AG09309 (cell line): ENCODE data around the gene PCDHGA2.

Experiments
- DNase-seq: peaks from one replicate; pipeline ENCODE4 v3.0.0-alpha.2; 2010; ENCODE audit warnings: low read depth
- H3K4me3 ChIP-seq: 2 replicates; pipeline ENCODE4 v1.5.1; 2011; ENCODE audit warnings: mild to moderate bottlenecking, low read depth, low read length, moderate library complexity; ENCODE audit not compliant: control insufficient read depth
- TF ChIP-seq, protein P1 (sequence below): IDR thresholded peaks from 2 replicates; pipeline ENCODE4 v1.5.1; 2011; ENCODE audit warnings: mild to moderate bottlenecking, low read depth, low read length, inconsistent platforms; ENCODE audit not compliant: insufficient read depth, control insufficient read depth; ENCODE audit errors: missing control alignments

The PCDHGA2 gene

DNA sequence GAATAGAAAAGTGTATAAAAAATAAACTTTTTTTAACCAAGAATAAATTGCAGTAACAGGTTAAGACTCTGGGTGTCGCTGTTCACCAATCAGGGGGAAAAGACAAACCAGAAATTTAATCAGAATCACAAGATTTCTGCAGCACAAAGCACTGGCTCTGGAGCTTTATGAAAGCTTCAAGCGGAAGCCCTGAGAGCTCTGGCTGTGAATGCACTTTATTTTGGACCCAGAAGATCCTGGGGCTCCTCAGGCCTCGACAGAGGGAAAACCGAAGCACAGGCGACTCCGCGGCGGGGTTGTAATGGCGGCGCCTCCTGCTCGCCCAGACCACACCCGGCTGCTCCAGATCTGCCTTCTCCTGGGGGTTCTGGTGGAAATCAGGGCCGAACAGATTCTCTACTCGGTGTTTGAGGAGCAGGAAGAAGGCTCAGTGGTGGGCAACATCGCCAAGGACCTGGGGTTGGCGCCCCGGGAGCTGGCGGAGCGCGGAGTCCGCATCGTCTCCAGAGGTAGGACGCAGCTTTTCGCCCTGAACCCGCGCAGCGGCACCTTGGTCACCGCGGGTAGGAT is 16.4 kb downstream of the PCDHGA2 start, which contains the start of gene PCDHGA4:
TSS of gene PCDHGA4 (plus strand) at position 122 of the 570 bp plus-strand sequence. CDS start at position 209, 87 bp downstream.
- TF ChIP-seq, protein P1, sequence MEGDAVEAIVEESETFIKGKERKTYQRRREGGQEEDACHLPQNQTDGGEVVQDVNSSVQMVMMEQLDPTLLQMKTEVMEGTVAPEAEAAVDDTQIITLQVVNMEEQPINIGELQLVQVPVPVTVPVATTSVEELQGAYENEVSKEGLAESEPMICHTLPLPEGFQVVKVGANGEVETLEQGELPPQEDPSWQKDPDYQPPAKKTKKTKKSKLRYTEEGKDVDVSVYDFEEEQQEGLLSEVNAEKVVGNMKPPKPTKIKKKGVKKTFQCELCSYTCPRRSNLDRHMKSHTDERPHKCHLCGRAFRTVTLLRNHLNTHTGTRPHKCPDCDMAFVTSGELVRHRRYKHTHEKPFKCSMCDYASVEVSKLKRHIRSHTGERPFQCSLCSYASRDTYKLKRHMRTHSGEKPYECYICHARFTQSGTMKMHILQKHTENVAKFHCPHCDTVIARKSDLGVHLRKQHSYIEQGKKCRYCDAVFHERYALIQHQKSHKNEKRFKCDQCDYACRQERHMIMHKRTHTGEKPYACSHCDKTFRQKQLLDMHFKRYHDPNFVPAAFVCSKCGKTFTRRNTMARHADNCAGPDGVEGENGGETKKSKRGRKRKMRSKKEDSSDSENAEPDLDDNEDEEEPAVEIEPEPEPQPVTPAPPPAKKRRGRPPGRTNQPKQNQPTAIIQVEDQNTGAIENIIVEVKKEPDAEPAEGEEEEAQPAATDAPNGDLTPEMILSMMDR = peak; percentile 50
- DNase-seq = no peak
- peak within 1 kb of the TSS; percentile 37 for H3K4me3 ChIP-seq

GRCh38 chr5:141355641-141356040 is 17.1 kb downstream of the PCDHGA2 start:
- peak overlapping the region; percentile 37 for H3K4me3 ChIP-seq
- TF ChIP-seq, protein P1 = no peak
- DNase-seq = no peak

GRCh38 chr5:141356133-141356532 is 17.6 kb downstream of the PCDHGA2 start:
- no peak for DNase-seq
- H3K4me3 ChIP-seq = no peak overlapping the region
- TF ChIP-seq, protein P1 = no peak

DNA sequence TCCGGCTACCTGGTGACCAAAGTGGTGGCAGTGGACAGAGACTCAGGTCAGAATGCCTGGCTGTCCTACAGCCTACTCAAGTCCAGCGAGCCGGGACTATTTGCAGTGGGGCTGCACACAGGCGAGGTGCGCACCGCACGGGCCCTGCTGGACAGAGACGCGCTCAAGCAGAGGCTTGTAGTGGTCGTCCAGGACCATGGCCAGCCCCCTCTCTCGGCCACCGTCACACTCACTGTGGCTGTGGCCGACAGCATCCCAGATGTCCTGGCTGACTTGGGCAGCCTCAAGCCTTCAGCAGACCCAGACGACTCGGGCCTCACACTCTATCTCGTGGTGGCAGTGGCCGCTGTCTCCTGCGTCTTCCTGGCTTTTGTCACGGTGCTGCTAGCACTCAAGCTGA is 18.4 kb downstream of the PCDHGA2 start:
- no peak for DNase-seq
- no peak overlapping the region for H3K4me3 ChIP-seq
- TF ChIP-seq, protein P1 = no peak

DNA sequence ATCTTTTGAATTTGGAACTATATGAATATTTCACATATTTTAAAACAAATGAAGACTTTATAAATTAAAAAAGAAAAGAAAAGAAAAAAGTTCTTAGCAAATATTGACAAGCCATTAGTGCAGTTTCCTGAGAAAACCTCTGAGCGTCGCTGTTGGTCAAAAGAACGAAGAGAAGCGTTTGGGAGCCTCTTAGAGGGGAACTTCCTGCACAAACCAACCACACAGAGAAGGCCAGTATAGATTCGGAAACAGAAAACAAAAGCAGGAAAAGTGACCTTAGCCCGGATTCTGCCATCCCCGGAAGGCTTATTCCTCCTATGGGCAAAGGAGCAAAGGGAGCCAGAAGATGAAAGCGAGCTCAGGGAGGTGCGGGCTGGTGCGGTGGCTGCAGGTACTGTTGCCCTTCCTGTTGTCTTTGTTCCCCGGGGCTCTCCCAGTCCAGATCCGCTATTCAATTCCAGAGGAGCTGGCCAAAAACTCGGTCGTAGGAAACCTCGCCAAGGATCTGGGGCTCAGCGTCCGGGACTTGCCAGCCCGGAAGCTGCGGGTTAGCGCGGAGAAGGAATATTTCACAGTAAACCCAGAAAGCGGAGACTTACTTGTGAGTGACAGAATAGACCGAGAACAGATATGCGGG is 21.3 kb downstream of the PCDHGA2 start, which contains the start of gene PCDHGB2:
TSS of gene PCDHGB2 (plus strand) at position 205 of the 637 bp plus-strand sequence. CDS start at position 347, 142 bp downstream.
- H3K4me3 ChIP-seq = peak within 1 kb of the TSS; percentile 59
- no peak for DNase-seq
- TF ChIP-seq, protein P1 = peak; percentile 59

GRCh38 chr5:141360685-141361084 is 22.1 kb downstream of the PCDHGA2 start:
- TF ChIP-seq, protein P1 = no peak
- peak overlapping the region; percentile 59; the same call in 1 of the 2 replicates for H3K4me3 ChIP-seq
- no peak for DNase-seq
